Neural cell (in vitro differentiated cells): Measurements from ENCODE around the gene DAG1. TPM values are rescaled to one million over a fixed set of nuclear protein-coding genes. Genes with fewer than 3 reads are reported as not detected.

Experiments
- H2AFZ ChIP-seq: fragments of 200-600, 300-800 bp; sonication (generic), shearing (Covaris generic); 2 replicates; pipeline ENCODE4 v1.6.0; 2014; ENCODE audit warnings: low read depth, mild to moderate bottlenecking, antibody characterized with exemption, low read length, moderate library complexity
- H3F3A ChIP-seq: fragments of 200-600 bp; shearing (Covaris generic); 2 replicates; pipeline ENCODE4 v1.6.1; 2016; ENCODE audit warnings: mild to moderate bottlenecking, moderate library complexity, mixed read lengths, antibody characterized with exemption, low read length; ENCODE audit not compliant: insufficient read depth, poor library complexity, severe bottlenecking
- H3K27ac ChIP-seq: fragments of 200-600, 300-800 bp; sonication (generic), shearing (Covaris generic); 2 replicates; pipeline ENCODE4 v1.5.1; 2014; ENCODE audit warnings: mild to moderate bottlenecking, low read length, moderate library complexity
- H3K27me3 ChIP-seq: fragments of 300-800, 200-600 bp; sonication (generic), shearing (Covaris generic); 2 replicates; pipeline ENCODE4 v1.6.0; 2014; ENCODE audit warnings: mild to moderate bottlenecking, low read depth, low read length, moderate library complexity; ENCODE audit not compliant: insufficient read depth
- H3K36me3 ChIP-seq: fragments of 300-800, 200-600 bp; sonication (generic), shearing (Covaris generic); 2 replicates; pipeline ENCODE4 v1.5.1; 2014; ENCODE audit warnings: mild to moderate bottlenecking, antibody characterized with exemption, low read length, moderate library complexity; ENCODE audit not compliant: insufficient read depth
- H3K4me2 ChIP-seq: fragments of 300-800, 200-600 bp; sonication (generic), shearing (Covaris generic); 2 replicates; pipeline ENCODE4 v1.6.0; 2014; ENCODE audit warnings: mild to moderate bottlenecking, low read length
- H3K4me3 ChIP-seq: fragments of 300-800, 200-600 bp; sonication (generic), shearing (Covaris generic); 2 replicates; pipeline ENCODE4 v1.5.1; 2014; ENCODE audit warnings: mild to moderate bottlenecking, low read length, moderate library complexity
- H3K79me2 ChIP-seq: fragments of 200-600 bp; shearing (Covaris generic); replicated peaks from 2 replicates; pipeline ENCODE4 v1.6.0; 2014; ENCODE audit warnings: mild to moderate bottlenecking, low read length, moderate library complexity; ENCODE audit not compliant: insufficient read depth
- H3K9ac ChIP-seq: fragments of 300-800, 200-600 bp; sonication (generic), shearing (Covaris generic); 2 replicates; pipeline ENCODE4 v1.6.1; 2016; ENCODE audit warnings: mild to moderate bottlenecking, low read length, mixed read lengths
- H3K9me2 ChIP-seq: fragments of 200-600 bp; shearing (Covaris generic); 2 replicates; pipeline ENCODE4 v1.6.1; 2016; ENCODE audit warnings: mild to moderate bottlenecking, low read length, mixed read lengths; ENCODE audit not compliant: insufficient read depth
- H3K9me3 ChIP-seq: fragments of 200-600, 300-800 bp; sonication (generic), shearing (Covaris generic); 2 replicates; pipeline ENCODE4 v1.6.1; 2016; ENCODE audit warnings: mild to moderate bottlenecking, mixed run types, low read length, moderate library complexity, mixed read lengths
- H4K20me1 ChIP-seq: fragments of 200-600 bp; shearing (Covaris generic); 2 replicates; pipeline ENCODE4 v1.6.1; 2016; ENCODE audit warnings: mild to moderate bottlenecking, mixed run types; ENCODE audit not compliant: insufficient read depth
- CTCF ChIP-seq: fragments of 450-650 bp; IDR thresholded peaks from 2 replicates; pipeline ENCODE4 v1.5.1; 2014; ENCODE audit warnings: antibody characterized with exemption, mild to moderate bottlenecking, moderate library complexity; ENCODE audit not compliant: poor library complexity, severe bottlenecking
- EP300 ChIP-seq: fragments of 450-650 bp; conservative IDR thresholded peaks from 2 replicates; pipeline ENCODE4 v1.6.1; 2014; ENCODE audit warnings: antibody characterized with exemption, mild to moderate bottlenecking, moderate library complexity; ENCODE audit not compliant: poor library complexity, severe bottlenecking
- EZH2 ChIP-seq: fragments of 200-600, 300-800 bp; shearing (Covaris generic), sonication (generic); IDR thresholded peaks from 2 replicates; pipeline ENCODE4 v1.6.1; 2014; ENCODE audit warnings: antibody characterized with exemption, low read length, borderline replicate concordance, mild to moderate bottlenecking; ENCODE audit not compliant: insufficient read depth, poor library complexity, severe bottlenecking
- MXI1 ChIP-seq: fragments of 450-650 bp; conservative IDR thresholded peaks from 2 replicates; pipeline ENCODE4 v1.6.1; 2014; ENCODE audit warnings: antibody characterized with exemption, mild to moderate bottlenecking; ENCODE audit not compliant: poor library complexity, severe bottlenecking
- POLR2AphosphoS5 ChIP-seq: IDR thresholded peaks from 2 replicates; pipeline ENCODE4 v1.6.1; 2012
- RAD21 ChIP-seq: fragments of 450-650 bp; conservative IDR thresholded peaks from 2 replicates; pipeline ENCODE4 v1.6.1; 2014; ENCODE audit warnings: antibody characterized with exemption, mild to moderate bottlenecking, moderate library complexity
- REST ChIP-seq: IDR thresholded peaks from 2 replicates; pipeline ENCODE4 v1.6.1; 2012; ENCODE audit warnings: borderline replicate concordance
- SMC3 ChIP-seq: fragments of 450-650 bp; conservative IDR thresholded peaks from 2 replicates; pipeline ENCODE4 v1.6.1; 2014; ENCODE audit warnings: antibody characterized with exemption, mild to moderate bottlenecking, moderate library complexity; ENCODE audit not compliant: poor library complexity
- TAF1 ChIP-seq: IDR thresholded peaks from 2 replicates; pipeline ENCODE4 v1.6.1; 2012; ENCODE audit warnings: low read depth
- polyA plus RNA-seq: library from polyadenylated mRNA; depleted of rRNA; stranded (reverse); fragments of >200 nt; gene quantifications from 2 replicates; pipeline ENCODE4 v1.2.3, GENCODE V29; 2014

Gene DAG1
- polyA plus RNA-seq, 1 donor from 2014 or later, result 14.3 TPM

DNA sequence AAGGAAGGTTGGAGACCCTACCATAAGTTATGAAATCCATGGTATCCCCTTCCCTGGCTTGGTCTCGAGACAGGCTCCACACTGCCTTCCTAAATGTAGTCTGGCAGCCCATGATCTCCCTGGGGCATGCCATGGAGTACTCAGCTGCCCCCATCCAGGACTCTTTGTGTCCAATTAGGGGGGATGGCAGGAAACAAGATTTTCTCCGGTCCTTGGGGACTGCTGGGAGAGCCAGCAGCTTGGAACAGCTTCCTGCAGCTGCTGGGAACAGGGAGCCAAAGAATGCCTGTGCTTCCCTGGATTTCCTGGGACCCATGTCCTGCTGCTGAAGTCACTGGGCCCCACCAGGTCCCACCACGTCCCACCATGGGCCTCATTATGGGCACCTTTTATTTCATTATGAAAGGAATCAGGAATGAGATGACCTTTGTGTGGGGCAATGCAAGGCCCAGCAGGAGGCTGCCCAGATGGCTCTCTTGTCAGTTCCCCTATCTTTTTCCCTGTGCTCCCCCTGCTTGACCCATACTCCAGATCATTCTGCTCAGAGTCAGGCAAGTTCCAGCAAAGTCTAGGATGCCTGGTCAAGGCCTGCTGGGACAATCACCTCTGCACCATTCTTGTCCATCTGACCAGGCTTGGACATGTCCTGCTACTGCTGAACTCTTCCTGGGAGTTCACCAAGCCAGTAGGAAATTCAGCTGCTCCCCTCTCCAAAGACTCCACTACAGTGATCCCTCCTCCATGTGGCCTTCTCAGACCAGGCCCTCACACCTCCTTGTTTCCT is 15.0 kb upstream of the DAG1 start:
- no peak overlapping the region for H3K4me3 ChIP-seq
- H3K27me3 ChIP-seq, result no peaks in the 10 kb centered on the region
- H3K79me2 ChIP-seq, result no peaks in the 10 kb centered on the region
- no peaks in the 10 kb centered on the region for H3K36me3 ChIP-seq
- no peaks in the 10 kb centered on the region for H4K20me1 ChIP-seq
- H3K4me2 ChIP-seq, result no peak overlapping the region
- H3K9me3 ChIP-seq, result no peaks in the 10 kb centered on the region
- TF ChIP-seq MXI1 (no peak), EP300 (no peak), TAF1 (no peak), REST (no peak), POLR2AphosphoS5 (no peak), RAD21 (no peak), SMC3 (no peak), EZH2 (no peak), CTCF (no peak)
- no peaks in the 10 kb centered on the region for H3F3A ChIP-seq
- H3K27ac ChIP-seq, result no peak overlapping the region
- no peak overlapping the region for H2AFZ ChIP-seq
- H3K9me2 ChIP-seq, result no peaks in the 10 kb centered on the region
- no peak overlapping the region for H3K9ac ChIP-seq

- Histone ChIP-seq H2AFZ (no peak overlapping the region), H3K4me3 (no peak overlapping the region), H3K9me2 (no peaks in the 10 kb centered on the region), H3F3A (no peaks in the 10 kb centered on the region), H3K9ac (no peak overlapping the region), H3K79me2 (no peaks in the 10 kb centered on the region), H4K20me1 (no peaks in the 10 kb centered on the region), H3K27me3 (no peaks in the 10 kb centered on the region), H3K4me2 (no peak overlapping the region), H3K27ac (no peak overlapping the region), H3K9me3 (no peaks in the 10 kb centered on the region), H3K36me3 (no peaks in the 10 kb centered on the region)
- TF ChIP-seq SMC3, result no peak
- TF ChIP-seq CTCF, result no peak
- no peak for TF ChIP-seq RAD21
- no peak for TF ChIP-seq POLR2AphosphoS5
- no peak for TF ChIP-seq MXI1
- no peak for TF ChIP-seq TAF1
- no peak for TF ChIP-seq EZH2
- TF ChIP-seq EP300, result no peak
- no peak for TF ChIP-seq REST
Measured at GRCh38 chr3:49456466-49456865, 13.6 kb upstream of the DAG1 start.
